Right ventricle myocardium superior (tissue), 1 donor: ENCODE measurements around the gene VAX1. TPM values are rescaled to one million over a fixed set of nuclear protein-coding genes. Genes with fewer than 3 reads are reported as not detected.

Source experiments
- ATAC-seq: fragments of 200-7000 bp; cut with Tn5 transposase; one replicate; pipeline ENCODE4 v1.9.1; 2020; ENCODE audit warnings: mild to moderate bottlenecking; ENCODE audit not compliant: poor library complexity
- DNase-seq: peaks from one replicate; pipeline ENCODE4 v3.0.0-alpha.2; 2020
- intact Hi-C: fragments of 100-400 bp; cut with DNase I; formaldehyde crosslinking; loops from one replicate; pipeline ENCODE4 v1.11.2; 2022
- total RNA-seq: library from RNA; stranded (reverse); fragmentation: NEBNext Ultra II Directional; extraction: Animal tissue kit (Norgen Biotek cat#: 25700); gene quantifications from one replicate; pipeline ENCODE4 v1.2.1, GENCODE V29; 2021
- donor health status: DM: no; HTN: yes; CAD: no; lungs with severe emphysema.

The VAX1 gene
- total RNA-seq, 1 donor from 2014 or later: not detected

DNA sequence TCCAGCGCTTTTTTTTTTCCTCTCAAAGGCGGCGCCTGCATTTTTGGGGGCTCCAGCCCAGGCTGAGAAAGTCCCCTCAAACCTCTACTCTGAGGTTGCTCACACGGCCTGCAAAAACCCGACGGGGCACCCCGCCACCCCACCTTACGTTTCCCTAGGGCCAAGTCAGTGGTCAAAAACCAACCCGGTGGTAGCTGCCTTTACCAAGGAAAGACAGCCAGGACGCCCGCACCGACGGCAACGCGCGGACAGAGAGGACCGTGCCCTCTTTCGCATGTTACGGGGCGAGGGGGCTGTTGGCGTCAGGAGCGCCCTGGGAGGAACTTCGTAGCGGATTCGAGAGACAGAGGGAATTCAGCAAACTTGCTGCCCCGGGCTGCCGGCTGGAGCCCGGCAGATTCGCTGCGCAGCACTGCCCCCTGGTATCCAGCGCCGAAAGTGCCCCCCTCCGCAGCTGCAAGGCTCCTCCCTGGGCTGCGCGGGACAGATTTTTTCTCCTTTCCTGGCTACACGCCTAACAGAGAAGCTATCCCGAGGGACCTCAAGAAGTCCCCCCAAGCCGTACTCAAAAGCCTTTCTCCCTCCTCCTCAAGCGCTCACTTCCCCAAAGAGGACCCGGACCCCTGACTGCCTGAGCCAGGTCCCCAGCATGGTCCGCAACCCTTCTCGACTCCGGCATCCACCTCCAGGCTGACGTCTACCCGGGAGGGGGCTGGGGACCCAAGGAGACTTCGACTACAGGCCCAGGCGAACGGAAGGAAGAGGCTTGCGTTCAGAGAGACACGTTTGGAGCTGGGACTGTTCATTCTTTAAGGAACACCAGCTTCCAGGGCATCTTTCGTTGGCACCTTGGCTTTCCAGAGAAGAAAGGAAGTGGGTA, 27.7 kb upstream of the VAX1 start:
- DNase-seq (peak; percentile 56), ATAC-seq (peak; percentile 72)
- intact Hi-C loops: no loop called here

DNA sequence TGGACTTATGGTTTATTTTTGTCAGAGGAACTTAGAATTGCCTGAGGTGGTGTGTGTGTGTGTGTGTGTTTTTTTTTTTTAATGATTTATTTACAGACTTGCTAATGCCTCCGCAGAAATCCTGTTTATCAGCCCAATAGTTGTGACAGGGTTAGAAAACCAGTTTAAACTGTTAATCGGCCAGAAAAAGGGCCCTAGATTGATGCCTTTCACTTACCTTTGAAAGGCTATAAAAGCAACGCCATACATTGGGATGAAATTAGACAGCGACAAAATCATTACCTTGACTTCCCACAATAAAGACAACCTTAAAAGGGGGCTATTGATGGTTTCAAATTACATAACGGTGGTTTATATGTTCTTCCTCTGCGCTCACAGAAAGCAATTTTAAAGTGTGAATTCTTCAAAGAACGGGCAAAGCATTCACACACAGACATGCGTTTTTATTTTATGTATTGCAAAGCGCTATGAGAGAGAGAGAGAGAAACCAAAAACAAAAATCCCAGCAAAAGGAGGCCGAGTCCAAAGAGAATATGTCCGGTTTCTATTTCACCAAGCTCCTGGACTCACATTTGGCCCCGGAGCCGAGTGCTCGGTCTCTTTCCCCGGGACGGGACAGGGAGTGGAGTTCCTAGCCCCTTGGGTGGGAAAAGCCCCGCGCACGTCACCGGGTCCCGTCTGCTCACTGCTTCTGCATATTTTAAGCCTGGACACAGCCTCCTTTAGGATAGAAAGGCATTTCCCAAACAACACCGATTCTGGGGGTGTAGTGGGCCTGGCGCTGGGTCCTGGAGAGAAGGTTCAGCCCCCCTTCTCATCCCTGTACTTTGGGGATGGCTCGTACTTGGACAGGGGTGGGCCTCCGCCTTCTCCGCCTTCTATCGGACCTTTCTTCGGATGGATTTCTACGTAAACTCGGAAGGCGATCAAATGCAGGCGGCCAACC, 26.8 kb upstream of the VAX1 start:
- no peak for ATAC-seq
- intact Hi-C loops: no loop called here
- DNase-seq: no peak

DNA sequence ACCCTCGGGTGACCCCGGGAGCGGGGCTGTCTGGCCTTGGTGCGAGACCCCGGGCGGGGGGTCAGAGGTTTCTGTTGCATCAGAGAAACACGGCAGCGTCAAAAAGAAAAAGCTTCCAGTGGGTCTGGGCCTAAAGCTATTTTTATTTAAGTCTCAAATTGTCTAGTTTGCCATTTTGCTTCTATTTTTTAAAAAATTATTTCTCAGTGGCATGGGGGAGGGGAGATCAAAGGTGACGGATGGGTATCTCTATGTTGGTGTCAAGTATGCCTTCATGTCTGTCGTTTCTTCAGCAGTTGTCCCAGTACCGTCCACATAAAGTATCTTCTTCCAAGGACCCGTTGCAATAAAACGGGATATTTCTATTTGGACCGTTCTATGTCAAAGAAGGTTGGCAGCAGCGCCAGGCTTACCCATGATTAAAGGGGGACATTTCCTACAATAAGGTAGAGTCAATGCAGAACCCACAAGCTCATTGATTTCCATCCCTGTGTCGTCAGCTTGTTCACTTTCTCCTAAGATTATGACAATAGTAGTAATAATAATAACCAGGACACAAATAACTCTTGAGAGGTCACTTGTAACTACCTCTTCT, 26.0 kb upstream of the VAX1 start:
- no peak for ATAC-seq
- intact Hi-C loops: no loop called here

DNA sequence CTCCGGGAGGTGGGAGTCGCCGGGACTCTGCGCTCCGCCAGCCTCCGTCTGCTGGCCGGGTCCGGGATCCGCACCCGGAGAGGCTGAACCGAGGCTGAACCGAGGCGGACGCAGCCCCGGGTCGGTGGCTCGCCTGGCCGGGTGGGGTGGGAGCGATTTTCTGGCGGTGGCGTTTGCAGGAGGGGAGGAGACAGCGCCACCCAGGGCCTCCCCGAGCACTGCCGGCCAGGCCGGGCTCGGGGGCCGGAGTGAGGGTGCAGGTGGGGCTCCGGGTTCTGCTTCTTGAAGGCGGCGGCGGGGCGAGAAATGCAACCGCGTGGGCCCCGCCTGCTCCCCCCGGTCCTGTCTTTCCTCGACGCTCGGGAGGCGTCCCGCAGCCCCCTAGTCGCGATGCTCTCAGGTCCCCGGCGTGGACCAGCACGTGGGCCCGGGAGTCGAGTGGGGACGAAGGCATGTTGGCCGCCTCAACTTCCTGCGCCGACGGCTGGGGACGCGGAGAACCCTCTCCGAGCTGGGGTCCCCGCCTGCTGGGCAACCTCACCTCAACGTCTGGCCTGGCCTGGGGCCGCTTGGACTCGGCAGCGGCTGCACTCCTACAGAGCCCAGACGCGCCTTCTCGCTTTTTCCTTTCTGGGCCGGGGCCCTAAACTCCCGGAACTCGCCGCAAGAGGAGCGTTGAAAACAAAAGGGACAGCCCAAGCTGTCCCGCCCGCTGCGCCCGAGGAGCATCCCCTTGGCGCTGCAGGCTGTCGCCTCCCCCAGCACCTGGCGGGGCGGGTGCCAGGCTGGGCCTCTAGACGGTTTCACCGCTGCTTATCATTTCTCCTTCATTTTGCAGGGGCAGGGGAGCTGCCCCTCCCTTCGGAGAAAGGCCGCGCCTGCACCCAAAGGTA, 25.2 kb upstream of the VAX1 start:
- intact Hi-C loops: no loop called here
- ATAC-seq (no peak), DNase-seq (no peak)

More for the DNA sequence above, 26.0 kb upstream of the VAX1 start:
- DNase-seq: no peak

DNA sequence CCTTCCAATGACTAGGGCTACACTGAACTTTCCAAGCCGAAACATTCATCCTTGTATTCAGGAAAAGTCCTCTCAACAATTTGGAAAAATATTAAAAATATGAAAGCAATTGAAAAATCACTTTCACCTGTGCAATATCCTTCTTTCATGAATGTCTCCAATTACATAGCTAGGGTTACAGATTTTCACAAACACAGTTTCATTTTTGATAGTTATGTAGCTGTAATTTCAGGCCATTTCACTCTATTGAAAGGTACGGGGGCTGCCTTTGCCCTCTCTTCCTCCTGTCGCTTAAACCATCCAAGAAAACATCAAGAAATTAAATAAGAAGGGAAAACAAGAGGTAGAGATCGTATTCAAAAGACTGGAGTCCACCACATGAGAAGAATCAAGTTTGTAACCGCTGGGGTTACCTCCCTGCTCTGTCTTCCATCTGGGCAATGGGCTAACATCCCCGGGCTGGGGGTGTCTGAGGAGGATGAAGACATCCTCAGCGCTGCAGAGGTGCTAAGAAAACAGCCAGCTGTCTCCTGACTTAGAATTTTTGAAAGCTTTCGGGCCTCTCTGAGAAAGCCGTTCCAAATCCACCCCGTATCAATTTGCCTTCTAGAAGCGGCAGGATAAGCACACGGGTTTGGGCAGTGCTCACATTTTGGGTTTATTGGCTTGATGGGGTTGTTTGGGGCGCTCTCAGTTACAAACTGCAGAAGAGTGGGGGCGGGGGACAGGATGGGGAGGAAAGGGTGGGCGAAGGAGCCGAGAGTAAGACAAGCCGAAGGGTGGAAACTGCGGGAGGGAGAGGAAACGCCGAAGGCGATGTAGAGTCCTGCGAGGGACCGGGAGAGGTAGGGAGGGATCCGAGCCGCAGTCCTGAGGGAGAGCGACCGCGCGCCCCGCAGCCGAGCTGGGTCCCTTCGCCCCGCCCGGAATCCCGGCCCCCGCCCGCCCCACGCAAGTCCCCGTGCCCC, 24.3 kb upstream of the VAX1 start:
- ATAC-seq: no peak
- intact Hi-C loops: no loop called here

DNA sequence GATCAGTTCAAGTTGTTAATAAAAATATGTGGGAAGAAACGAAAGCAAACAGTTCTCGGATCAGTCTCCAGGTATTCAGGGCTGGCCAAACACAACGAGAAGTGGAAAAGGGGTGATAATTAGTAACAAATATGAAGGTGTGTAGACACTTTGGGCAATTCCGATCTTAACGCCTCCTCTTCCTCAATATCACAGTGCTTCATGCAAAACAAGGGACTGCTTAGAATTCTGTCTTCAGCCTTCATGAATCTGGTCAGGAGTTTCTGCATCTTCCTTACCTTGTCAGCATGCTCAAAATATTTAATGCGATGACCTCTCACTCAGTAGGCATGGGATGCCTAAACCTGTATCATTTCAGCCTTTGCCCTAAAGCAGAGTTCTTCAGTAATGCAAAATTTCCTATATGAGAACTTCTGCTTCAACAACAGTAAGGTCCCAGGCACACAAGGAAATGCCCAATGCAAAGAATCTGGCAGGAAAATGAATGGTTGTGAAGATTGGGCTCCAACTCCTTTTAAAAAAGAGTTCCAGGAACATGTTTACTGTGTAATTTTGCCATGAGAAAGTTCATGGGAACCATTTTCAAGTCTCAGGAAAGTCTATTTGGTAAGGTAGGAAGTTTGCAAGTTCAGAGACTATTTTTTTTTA, 23.4 kb upstream of the VAX1 start:
- ATAC-seq (no peak), DNase-seq (no peak)
- intact Hi-C loops: no loop called here

More for the DNA sequence above, 24.3 kb upstream of the VAX1 start:
- DNase-seq: no peak

DNA sequence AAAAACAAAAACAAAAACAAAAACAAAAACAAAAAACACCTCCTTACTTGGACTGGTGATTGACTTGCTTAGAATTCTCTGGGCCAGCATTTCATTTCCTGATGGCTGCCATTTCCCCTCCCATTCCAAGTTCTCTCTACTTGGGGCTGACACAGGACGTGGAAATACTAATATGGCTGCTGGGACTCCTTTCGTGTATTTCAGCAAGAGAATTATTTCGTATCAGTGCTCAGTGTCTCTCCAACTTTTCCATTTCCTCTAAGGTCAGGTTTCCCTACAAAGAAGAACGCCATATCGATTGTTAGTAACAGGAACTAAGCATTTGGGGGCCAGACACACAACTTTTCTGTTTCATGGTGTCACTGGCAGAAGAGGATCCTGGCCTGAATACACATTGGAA, 22.5 kb upstream of the VAX1 start:
- no peak for ATAC-seq
- intact Hi-C loops: no loop called here
- DNase-seq: no peak

DNA sequence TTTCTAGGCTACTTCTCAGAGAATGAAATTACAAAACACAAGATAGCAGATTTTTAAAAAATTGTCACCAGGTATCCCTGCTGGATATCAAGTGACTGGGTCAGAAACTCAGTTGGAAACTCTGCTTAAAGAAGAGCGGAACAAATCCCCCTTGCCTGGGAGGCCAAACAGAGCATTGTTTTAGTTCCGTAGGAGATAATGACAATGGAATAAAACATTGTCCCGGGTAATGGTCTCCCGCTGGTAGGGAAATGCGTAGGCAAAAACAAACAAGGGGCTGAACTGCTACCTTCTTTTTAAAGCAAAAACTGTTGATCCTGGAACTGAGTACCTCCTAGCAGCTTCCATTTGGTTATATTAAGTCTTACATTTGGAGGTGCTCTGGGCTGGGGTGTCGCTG, 21.3 kb upstream of the VAX1 start:
- no peak for DNase-seq
- no peak for ATAC-seq
- intact Hi-C loops: no loop called here

DNA sequence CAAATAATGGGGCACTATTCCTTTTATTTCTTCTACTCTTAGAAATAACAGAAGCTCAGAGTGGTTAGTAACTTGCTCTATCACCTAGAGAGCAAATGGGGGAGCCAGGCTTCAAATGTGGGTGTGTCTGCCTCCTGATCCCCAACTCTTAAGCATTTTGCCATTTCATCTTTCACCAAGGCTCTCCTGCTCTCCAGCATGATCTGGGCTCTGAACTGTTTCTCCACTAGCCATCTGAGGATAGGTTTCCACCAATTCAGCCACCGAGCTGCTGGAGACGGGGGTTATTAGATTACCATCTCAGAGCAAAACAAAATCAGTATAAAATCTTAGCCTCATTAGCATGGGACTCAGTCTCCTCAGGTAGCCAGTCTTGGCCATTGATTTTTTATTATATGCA, 20.2 kb upstream of the VAX1 start:
- DNase-seq (no peak), ATAC-seq (no peak)
- intact Hi-C loops: no loop called here

DNA sequence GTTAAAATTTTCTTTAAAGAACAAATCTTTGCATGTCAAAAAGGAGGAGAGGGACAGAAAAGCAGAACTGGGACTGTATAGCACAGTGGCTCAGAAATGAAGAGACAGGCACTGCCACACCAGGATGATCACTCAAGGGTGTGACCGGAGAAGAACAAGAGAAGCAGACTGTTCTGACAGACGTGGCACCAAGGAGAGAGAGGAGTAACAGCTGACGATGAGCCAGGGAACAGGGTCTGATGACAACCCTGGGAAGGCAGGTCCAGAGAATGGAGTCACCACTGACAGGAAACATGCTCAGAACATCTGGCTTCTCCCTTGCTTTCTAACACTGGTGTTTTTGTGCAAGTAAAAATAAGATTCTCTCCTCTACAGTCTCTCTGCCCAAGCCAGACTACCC, 14.6 kb upstream of the VAX1 start:
- intact Hi-C loops: no loop called here

DNA sequence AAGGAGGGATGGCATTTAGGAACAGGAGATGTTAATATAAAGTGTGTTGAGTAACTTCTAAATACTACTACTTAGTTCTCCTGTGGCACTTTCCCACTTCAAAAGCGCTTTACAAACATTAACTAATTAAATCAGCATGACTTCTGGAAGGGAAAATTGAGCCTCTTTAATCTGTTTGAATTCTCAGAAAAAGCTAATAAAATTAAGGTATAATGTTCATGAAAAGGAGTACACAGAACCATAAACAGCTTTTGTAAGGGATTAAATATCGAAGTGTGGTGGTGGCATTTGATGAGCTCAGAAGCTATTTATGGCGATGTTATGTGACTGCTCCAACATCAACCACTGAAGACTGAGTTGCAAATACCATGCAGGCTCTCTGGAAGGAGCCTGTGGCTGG, 10.2 kb upstream of the VAX1 start:
- intact Hi-C loops: no loop called here
- ATAC-seq (no peak), DNase-seq (no peak)

More for the DNA sequence above, 14.6 kb upstream of the VAX1 start:
- DNase-seq: no peak
- ATAC-seq: no peak

DNA sequence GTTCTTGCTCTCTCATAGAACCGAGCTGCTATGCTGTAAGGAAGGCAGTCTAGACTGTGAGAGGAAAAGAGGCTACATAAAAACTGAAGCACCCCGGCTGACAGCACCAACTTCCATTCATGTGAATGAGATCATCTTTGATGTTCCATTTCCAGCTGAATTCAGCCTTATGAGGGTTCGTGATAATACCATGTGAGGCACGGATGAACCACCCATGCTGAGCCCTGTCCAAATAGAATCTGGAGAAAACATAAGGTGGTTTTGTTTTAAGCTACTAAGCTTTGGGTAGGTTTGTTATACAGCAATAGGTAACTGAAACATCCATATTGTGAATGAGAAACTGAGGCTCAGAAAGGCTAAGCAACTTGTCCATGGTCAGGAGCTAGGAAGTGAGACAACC, 6.9 kb upstream of the VAX1 start:
- DNase-seq: no peak
- intact Hi-C loops: no loop called here
- ATAC-seq: no peak

DNA sequence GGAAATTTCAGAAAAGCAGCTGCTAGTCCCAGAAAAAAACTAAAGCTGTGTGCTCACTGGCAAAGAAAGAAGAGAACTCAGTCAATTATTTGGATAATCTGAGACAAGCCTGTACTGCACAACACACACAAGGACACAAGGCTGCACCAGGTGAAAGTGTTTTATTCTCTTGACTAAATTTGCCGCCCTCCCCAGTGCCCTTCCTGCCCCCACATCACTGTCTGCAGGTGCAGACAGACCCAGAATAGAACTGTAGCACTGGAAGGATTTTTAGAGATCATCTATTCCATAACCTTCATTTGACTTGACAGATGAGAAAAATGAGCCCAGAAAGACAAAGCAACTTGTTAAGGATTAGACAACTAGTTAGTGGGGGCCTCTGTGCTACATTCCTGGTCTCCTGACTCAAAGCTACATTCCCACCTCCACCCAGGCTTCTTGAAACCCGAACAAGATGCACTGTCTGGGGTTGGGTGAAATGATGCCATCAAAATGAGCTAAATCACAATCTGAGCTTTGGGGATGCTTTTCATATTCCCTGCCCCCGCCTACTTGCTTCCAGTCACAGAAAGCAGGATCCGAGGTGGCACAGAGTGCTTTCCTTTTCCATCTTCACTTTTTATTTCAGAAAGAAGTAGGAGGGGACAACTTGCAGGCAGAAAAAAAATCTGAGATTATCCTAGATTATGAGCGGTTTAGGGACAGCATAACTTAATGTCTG, 5.2 kb upstream of the VAX1 start:
- intact Hi-C loops: no loop called here
- ATAC-seq: no peak
- no peak for DNase-seq

DNA sequence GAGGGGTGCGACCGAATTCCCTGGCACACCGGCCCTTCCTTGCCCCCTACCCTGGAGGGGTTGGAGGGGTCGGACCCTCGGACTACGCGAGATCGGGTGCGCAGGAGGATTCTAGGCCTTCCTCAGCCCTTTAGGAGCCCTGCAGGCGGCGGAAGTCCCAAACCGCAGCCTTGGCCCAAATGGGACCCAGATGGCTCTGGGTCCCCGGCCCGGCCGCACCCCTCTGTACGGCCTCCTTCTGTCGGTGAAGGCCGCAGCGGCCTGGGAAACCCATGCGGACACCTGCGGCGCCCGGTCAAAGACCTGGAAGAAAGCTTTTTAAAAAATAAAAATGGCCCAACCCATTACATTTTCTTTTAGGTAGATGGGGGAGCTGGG, 2.4 kb upstream of the VAX1 start:
- intact Hi-C loops: no loop called here
- ATAC-seq: no peak
- no peak for DNase-seq

DNA sequence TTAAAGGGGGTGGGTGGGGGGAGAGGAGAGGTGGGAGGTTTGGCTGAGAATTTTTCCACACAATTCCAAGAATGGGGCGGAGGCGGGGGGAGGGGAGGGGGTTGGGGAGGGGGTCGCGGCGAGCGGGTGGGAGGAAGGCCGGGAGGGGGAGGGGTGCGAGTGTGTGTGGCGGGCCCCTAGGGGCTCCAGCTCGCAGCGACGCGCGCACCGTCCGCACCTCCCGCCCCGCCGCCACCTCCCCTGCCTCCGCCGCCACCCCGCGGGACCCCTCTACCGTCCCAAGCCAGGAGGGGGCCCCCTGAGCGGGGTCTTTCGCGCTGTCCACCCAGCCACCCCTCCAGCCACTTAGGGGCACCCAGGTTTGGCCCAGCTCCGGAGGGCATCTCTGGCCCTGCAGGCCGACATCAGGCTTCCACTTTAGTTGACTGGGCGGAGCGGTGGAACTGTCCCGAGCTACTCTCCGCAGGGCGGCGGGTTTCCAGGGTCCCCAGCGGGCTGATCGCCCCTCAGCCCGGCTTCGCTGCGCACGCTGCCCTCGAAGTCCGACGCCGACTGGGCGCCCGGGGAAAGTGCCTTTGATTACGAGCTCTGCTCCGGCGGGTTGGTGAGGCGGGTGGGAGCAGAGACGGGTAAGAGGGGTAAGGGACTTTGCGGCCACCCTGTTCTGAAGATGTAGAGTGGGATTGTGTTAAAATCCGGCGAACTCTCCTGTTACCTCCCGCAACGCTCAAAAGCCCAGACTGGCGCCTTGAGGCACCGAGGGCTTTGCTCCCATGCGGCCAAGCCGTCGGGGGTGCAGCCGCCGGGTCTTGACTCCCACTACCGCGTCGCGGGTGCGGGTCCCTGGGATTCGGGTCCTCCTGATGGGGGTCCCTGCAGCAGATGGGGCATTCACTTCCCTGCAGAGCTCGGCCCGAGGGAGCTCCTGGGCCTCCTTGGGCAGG, 1.8 kb upstream of the VAX1 start:
- no peak for DNase-seq
- intact Hi-C loops: no loop called here
- ATAC-seq: no peak
